ENCODE measurements around the gene ACOXL. TPM values are rescaled to one million over a fixed set of nuclear protein-coding genes. Genes with fewer than 3 reads are reported as not detected.

ACOXL gene
- total RNA-seq, 4 donors from 2014 or later, result 0.64 TPM; not detected in 3

DNA sequence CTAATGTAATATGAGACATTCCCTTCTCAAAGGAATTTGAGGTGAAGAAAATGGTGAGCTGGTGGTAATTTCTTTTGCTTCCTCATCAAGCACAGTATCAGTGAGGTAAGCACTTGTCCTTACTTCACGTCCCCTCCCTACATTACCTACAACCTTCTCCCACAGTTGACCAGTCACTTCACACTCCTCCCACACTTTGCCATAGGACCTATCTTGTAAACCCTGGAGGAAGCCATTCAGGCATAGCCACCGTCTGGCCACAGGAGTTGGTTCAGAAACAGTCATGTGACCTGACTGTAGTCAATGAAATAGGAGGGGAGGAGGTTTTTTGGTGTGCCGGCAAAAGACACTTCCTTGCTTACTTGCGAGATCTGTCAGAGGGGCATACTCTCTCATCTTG is 12.1 kb downstream of the ACOXL start:
- 82% methylated on average over 4 of the region's 4 CpGs for WGBS

DNA sequence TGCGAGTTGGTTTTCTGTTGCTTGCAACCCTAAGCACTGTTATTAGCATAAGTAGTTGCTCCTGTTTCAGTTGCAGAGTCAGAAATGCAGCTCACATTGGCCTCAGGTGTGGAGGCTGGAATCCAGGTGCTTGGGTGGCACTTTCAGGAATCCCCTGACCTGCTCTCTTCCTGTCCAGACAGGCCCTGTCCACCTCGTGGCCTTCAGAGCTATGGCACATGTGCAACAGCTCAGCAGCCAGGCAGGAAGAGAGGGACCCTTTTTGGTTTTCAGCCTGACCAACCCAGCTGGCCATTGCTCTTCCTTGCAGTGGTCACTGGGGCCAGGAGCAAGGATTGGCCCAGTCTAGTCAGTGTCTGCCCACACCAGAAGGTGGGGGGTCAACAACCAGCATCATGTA is 12.7 kb downstream of the ACOXL start:
- WGBS, result 14% methylated on average over 1 of the region's 2 CpGs
- Histone ChIP-seq H3K4me1 (no peaks in the 10 kb centered on the region), H3K27me3 (peaks cover 41% of the 10 kb centered on the region), H3K9me3 (no peaks in the 10 kb centered on the region), H3K27ac (no peak overlapping the region), H3K4me3 (no peak overlapping the region), H3K36me3 (no peaks in the 10 kb centered on the region)
- TF ChIP-seq POLR2A (IDR thresholded peaks at IDR 0.05), result no peak
- TF ChIP-seq CTCF (IDR thresholded peaks at IDR 0.05), result no peak
- TF ChIP-seq EP300 (IDR thresholded peaks at IDR 0.05), result no peak
- TF ChIP-seq POLR2AphosphoS5 (IDR thresholded peaks at IDR 0.05), result no peak
- DNase-seq (ENCODE audit: low spot score in 2 of 2), result no peak

More for the DNA sequence above, 12.1 kb downstream of the ACOXL start:
- no peaks in the 10 kb centered on the region for H3K4me1 ChIP-seq
- DNase-seq (ENCODE audit: low spot score in 2 of 2), result no peak
- TF ChIP-seq POLR2A (IDR thresholded peaks at IDR 0.05) (no peak), CTCF (IDR thresholded peaks at IDR 0.05) (no peak), EP300 (IDR thresholded peaks at IDR 0.05) (no peak), POLR2AphosphoS5 (IDR thresholded peaks at IDR 0.05) (no peak)
- peaks cover 42% of the 10 kb centered on the region for H3K27me3 ChIP-seq
- no peaks in the 10 kb centered on the region for H3K9me3 ChIP-seq
- H3K4me3 ChIP-seq, result no peak overlapping the region
- H3K36me3 ChIP-seq, result no peaks in the 10 kb centered on the region
- H3K27ac ChIP-seq, result no peak overlapping the region

- Histone ChIP-seq H3K4me1 (no peaks in the 10 kb centered on the region), H3K9me3 (no peaks in the 10 kb centered on the region), H3K36me3 (no peaks in the 10 kb centered on the region), H3K27me3 (peaks cover 25% of the 10 kb centered on the region), H3K27ac (no peak overlapping the region), H3K4me3 (no peak overlapping the region)
- WGBS, result 83% methylated on average over 14 of the region's 14 CpGs
- no peak for TF ChIP-seq CTCF (IDR thresholded peaks at IDR 0.05)
- no peak for TF ChIP-seq POLR2AphosphoS5 (IDR thresholded peaks at IDR 0.05)
- no peak for TF ChIP-seq EP300 (IDR thresholded peaks at IDR 0.05)
- no peak for TF ChIP-seq POLR2A (IDR thresholded peaks at IDR 0.05)
- no peak for DNase-seq (ENCODE audit: low spot score in 2 of 2)
Measured at GRCh38 chr2:110746586-110747521, 14.5 kb downstream of the ACOXL start.

DNA sequence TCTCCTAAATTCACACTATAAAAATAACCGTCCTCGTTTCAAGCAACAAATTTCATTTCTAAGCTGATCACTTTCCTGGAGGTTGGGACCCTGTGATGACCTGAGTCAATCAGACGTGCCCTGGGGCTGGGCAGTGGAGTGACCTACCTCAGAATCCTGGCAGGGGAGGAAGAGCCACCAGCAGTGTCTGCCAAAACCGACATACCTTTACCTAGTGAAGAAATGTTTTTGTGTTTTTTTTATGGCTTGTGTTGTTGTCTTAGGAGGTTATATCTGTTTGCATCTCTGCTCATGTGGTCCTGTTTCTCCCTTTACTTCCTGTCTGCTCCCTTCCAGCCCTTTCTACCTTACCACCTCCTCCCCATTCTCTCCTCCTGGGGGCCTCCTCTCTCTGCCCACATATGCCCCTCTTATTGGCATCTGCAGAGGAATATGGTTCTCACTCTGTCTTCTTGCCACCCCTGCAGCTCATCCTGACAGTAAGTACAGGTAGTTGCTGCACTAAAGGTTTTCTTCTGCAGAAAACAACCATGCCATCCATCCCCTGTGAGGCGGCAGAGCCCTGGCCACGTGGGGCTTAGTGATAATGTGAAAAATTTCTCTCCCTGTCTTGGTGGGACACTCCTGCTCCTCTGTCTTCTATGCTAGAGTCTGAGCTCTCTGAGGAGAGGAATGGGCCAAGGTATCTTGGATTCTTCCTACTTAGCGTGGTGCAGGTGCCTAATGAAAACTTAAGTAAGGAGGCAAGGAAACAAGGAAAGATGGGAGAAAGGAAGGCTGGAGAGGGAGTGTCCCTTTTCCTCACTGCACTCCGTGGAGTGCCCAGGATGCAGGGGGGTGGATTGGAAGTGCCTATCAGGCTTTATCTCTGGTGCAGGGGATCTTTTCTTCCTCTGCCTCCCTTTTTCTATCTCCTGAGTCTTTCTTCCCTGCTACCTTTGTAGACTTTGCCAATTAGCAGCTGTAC is 15.4 kb downstream of the ACOXL start:
- TF ChIP-seq CTCF (IDR thresholded peaks at IDR 0.05) (no peak), POLR2A (IDR thresholded peaks at IDR 0.05) (no peak), EP300 (IDR thresholded peaks at IDR 0.05) (no peak), POLR2AphosphoS5 (IDR thresholded peaks at IDR 0.05) (no peak)
- Histone ChIP-seq H3K27ac (no peak overlapping the region), H3K4me1 (no peaks in the 10 kb centered on the region), H3K4me3 (no peak overlapping the region), H3K9me3 (no peaks in the 10 kb centered on the region), H3K27me3 (peaks cover 22% of the 10 kb centered on the region), H3K36me3 (no peaks in the 10 kb centered on the region)
- WGBS, result 55% methylated on average over 8 of the region's 8 CpGs
- no peak for DNase-seq (ENCODE audit: low spot score in 2 of 2)
